HEK293T (cell line): Measurements from ENCODE around the gene MRPL1.

Experiments used
- CTCF ChIA-PET: fragments of 350-600 bp; formaldehyde crosslinking; extraction: SDS; loops from one replicate; lab custom pipeline; 2021; ENCODE audit warnings: antibody characterized with exemption, inconsistent platforms; lab: Yijun Ruan, JAX
- POLR2A ChIA-PET: fragments of 350-600 bp; formaldehyde crosslinking; extraction: SDS; loops from one replicate; lab custom pipeline; 2020; ENCODE audit warnings: antibody characterized with exemption, inconsistent platforms; lab: Yijun Ruan, JAX
- DNase-seq: peaks from one replicate; pipeline ENCODE4 v3.0.0; 2012; ENCODE audit warnings: mixed read lengths; ENCODE audit errors: extremely low spot score
- ARNT ChIP-seq: fragments of 450-650 bp; IDR thresholded peaks from 2 replicates; pipeline ENCODE4 v1.6.1; 2017; ENCODE audit warnings: mild to moderate bottlenecking
- BHLHE40 ChIP-seq: fragments of 450-650 bp; IDR thresholded peaks from 2 replicates; pipeline ENCODE4 v1.6.1; 2016; ENCODE audit warnings: mild to moderate bottlenecking, moderate library complexity, borderline replicate concordance
- CTBP1 ChIP-seq: fragments of 450-650 bp; IDR thresholded peaks from 2 replicates; pipeline ENCODE4 v1.6.1; 2016; ENCODE audit warnings: borderline replicate concordance
- ELF4 ChIP-seq: fragments of 450-650 bp; IDR thresholded peaks from 2 replicates; pipeline ENCODE4 v1.6.1; 2017; ENCODE audit warnings: antibody characterized with exemption
- FOXA1 ChIP-seq: fragments of 450-650 bp; IDR thresholded peaks from 2 replicates; pipeline ENCODE4 v1.6.1; 2016; ENCODE audit warnings: mild to moderate bottlenecking
- FOXK2 ChIP-seq: fragments of 450-650 bp; IDR thresholded peaks from 2 replicates; pipeline ENCODE4 v1.6.1; 2016; ENCODE audit warnings: mild to moderate bottlenecking
- FOXM1 ChIP-seq: fragments of 450-650 bp; IDR thresholded peaks from 2 replicates; pipeline ENCODE4 v1.6.1; 2017; ENCODE audit warnings: mild to moderate bottlenecking, borderline replicate concordance
- HDGF ChIP-seq: fragments of 450-650 bp; IDR thresholded peaks from 2 replicates; pipeline ENCODE4 v1.6.1; 2017; ENCODE audit warnings: antibody characterized with exemption, borderline replicate concordance
- L3MBTL2 ChIP-seq: fragments of 450-650 bp; conservative IDR thresholded peaks from 2 replicates; pipeline ENCODE4 v1.6.1; 2016; ENCODE audit warnings: mild to moderate bottlenecking
- LEF1 ChIP-seq: fragments of 450-650 bp; IDR thresholded peaks from 2 replicates; pipeline ENCODE4 v1.6.1; 2017; ENCODE audit warnings: mild to moderate bottlenecking, borderline replicate concordance
- NFRKB ChIP-seq: fragments of 450-650 bp; IDR thresholded peaks from 2 replicates; pipeline ENCODE4 v1.6.1; 2016; ENCODE audit warnings: mild to moderate bottlenecking, moderate library complexity
- SP1 ChIP-seq: fragments of 450-650 bp; IDR thresholded peaks from 2 replicates; pipeline ENCODE4 v1.6.1; 2017
- SUZ12 ChIP-seq: fragments of 450-650 bp; IDR thresholded peaks from 2 replicates; pipeline ENCODE4 v1.6.1; 2016; ENCODE audit warnings: mild to moderate bottlenecking
- TARDBP ChIP-seq: fragments of 450-650 bp; IDR thresholded peaks from 2 replicates; pipeline ENCODE4 v1.6.1; 2016
- ZNF384 ChIP-seq: fragments of 450-650 bp; IDR thresholded peaks from 2 replicates; pipeline ENCODE4 v1.6.1; 2016
- TF ChIP-seq, protein P1 (sequence below): fragments of 450-650 bp; IDR thresholded peaks from 2 replicates; pipeline ENCODE4 v1.6.1; 2016

The MRPL1 gene

DNA sequence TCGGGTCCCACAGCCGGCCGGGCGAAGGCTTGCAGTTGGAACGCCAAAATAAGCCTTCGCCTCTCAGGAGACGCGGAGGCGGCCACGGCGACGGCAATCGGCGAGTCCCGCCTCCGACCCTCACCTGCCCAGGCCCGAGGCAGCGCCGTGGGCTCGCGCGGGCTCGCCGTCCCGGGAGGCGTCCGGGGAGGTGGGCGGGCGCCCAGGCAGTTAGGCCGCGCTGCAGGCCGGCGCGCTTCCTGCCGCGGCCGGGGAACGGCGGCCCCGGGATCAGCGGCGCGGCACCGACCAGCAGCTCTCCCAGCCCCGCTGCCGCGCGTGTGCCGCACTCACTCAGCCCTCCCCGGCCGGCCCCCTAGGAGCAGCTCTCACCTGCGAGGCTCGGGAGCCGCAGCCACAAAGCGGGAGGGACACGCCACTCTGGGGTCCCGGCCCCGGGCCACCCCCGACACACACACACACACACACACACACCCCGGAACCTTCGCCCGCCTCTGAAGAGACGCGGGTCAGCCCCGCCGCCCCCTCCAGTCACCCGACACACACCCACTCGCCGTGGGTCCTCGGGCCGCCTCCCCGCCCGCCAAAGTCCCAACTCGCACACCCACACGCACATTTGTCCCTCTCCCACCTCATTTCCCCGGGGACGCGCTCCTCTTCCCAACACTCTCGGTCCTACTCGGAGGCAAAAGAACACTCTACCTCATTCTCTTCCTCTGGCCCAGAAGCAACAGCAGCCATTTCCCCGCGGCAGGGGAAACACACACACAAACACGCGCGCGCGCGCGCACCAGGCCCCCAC is 43.8 kb upstream of the MRPL1 start, which contains the start of gene CNOT6L:
TSS of gene CNOT6L (minus strand) at position 767 of the 802 bp plus-strand sequence. CDS start at position 707, 60 bp downstream.
- CTCF ChIA-PET, result interaction anchor here (0.5 kb wide), 1 partner anchor 10 kb away, joined by 3 read pairs; no protein-coding TSS in a partner anchor
- TF ChIP-seq ZNF384 (no peak), TARDBP (peak; percentile 51; the same call in 1 of the 2 replicates), FOXM1 (0 out of 2 replicates have a peak, but pooled peaks have one; percentile 17), FOXK2 (no peak), SP1 (no peak), FOXA1 (no peak), HDGF (no peak), BHLHE40 (no peak), ARNT (no peak), L3MBTL2 (no peak)
- TF ChIP-seq, protein P1, sequence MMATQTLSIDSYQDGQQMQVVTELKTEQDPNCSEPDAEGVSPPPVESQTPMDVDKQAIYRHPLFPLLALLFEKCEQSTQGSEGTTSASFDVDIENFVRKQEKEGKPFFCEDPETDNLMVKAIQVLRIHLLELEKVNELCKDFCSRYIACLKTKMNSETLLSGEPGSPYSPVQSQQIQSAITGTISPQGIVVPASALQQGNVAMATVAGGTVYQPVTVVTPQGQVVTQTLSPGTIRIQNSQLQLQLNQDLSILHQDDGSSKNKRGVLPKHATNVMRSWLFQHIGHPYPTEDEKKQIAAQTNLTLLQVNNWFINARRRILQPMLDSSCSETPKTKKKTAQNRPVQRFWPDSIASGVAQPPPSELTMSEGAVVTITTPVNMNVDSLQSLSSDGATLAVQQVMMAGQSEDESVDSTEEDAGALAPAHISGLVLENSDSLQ, result no peak
- DNase-seq, result peak; percentile 27
- POLR2A ChIA-PET, result interaction anchor here (0.9 to 2.5 kb wide), 2 partner anchors 8 to 44 kb away, joined by 3 to 22 read pairs; partner anchors contain the start of gene MRPL1

DNA sequence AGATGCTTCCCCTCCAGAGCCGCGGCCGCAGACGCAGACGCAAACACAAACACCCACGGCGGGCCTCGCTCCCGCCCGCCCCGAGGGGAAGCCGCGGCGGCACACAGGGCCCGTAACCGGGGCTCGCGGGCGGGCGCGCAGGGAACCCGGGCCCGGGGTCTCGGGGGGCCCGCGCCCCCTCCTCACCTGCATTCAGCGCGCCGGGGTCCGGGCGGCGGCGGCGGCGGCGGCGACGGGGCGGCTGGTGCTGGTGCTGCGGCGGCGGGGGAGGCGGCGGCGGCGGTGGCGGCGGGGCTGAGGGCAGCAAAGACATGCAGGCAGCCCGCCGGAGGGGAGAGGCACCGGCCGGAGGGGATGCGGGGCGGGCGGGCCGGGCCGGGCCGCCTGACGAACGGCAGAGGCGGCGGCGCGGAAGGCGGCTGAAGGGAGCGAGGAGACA is 43.2 kb upstream of the MRPL1 start:
- ChIA-PET CTCF (no interaction called here), POLR2A (interaction anchor here (0.6 to 1.9 kb wide), 9 partner anchors 10 to 118 kb away, joined by 3 to 23 read pairs (median 3); partner anchors contain the start of gene MRPL1)
- TF ChIP-seq NFRKB, result no peak
- no peak for TF ChIP-seq BHLHE40
- TF ChIP-seq FOXA1, result no peak
- no peak for TF ChIP-seq L3MBTL2
- TF ChIP-seq LEF1, result no peak
- TF ChIP-seq SP1, result no peak
- TF ChIP-seq FOXK2, result no peak
- TF ChIP-seq HDGF, result no peak
- TF ChIP-seq TARDBP, result no peak
- no peak for TF ChIP-seq ZNF384
- TF ChIP-seq ELF4, result no peak
- no peak for TF ChIP-seq CTBP1
- TF ChIP-seq, protein P1, result no peak
- no peak for TF ChIP-seq SUZ12
- no peak for TF ChIP-seq FOXM1
- no peak for TF ChIP-seq ARNT
- no peak for DNase-seq

DNA sequence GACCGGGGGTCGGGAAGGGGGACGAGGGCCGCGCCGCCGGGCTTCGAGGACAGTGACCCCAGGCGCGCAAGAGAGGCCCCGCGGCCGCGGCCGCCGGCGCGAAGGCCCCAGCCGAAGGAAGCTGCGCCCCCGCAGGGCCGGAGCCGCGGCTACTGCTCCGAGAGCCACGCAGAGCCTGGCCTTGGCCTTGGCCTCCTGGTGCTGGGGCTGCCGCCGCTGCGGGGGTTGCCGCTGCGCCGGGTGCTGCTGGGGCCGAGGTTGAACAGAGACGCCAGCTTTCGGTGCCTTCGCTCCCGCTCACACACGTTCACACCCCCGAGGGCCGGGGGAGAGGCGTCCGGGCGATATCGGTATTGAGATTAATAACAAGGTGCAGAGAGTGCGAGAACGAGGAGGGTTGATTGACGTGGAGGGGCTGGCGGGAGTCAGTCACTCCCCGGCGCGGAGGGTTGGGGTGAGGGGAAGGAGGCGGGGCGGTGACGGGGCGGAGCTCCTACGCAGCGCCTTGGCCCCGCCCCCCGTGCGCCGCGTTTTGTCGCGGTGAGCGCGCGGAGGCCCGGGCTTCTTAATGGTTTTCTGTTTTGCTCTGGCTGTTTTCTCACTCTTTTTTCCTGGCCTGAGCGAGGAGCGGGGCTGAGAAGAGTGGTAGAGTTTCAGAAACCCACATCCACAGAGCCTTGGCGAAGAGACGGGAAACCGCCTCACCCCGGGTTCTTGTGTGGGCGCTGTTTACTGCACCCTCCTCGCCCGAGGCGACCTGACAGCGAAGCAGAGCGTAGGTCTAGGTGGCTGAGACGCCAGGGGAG is 42.6 kb upstream of the MRPL1 start:
- TF ChIP-seq, protein P1, result peak; percentile 98
- TF ChIP-seq FOXM1, result no peak
- TF ChIP-seq L3MBTL2, result 0 out of 2 replicates have a peak, but pooled peaks have one; percentile 37
- peak; percentile 86 for DNase-seq
- ChIA-PET CTCF (no interaction called here), POLR2A (interaction anchor here (0.5 to 1.9 kb wide), 13 partner anchors 11 to 119 kb away, joined by 3 to 23 read pairs (median 3); partner anchors contain the start of gene MRPL1)

DNA sequence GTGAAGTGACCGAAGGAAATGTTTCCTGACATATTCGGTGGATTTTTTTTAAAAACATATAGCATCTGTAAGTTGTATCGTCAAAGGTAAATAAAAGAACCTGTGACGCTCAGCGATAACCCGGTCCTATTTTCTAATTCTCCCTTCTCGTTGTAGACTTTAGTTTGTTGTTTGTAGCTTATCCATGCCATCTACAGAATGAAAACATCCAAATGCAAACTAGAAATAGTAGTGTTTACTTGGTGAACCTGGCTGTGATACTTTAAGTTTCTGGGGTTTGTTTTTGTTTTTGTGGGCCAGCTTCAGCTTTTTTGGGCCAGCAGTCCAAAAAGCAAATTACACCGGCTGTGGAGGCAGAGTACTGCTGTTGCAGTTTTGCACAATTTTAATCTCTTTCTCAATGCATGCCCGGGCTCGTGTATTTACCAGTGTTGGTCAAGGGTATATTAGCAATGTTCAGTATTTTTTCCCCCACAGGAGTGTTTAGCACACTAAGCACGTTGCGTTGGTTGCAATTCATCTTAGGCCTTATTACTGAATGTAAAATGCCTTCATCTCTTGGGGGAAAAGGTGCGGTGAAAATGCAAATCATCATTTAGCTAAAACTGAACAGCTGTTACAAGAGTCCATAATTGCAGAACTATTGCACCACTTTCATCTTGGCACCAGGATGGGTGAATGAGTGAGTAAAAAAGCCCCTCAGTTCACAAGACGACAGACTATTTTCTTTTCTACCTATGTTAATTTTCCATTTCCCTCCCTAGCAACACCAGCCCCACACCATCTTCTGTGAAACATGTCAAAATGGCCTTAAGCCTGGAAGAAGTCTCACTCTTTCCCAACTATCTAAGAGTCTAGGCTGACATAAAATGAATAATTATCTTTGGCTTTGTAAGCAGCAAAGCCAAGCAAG is 41.7 kb upstream of the MRPL1 start:
- DNase-seq, result no peak
- TF ChIP-seq NFRKB, result no peak
- no peak for TF ChIP-seq CTBP1
- ChIA-PET CTCF (no interaction called here), POLR2A (interaction anchor here (0.5 to 1.9 kb wide), 13 partner anchors 12 to 665 kb away, joined by 3 to 23 read pairs (median 3); partner anchors contain the start of gene MRPL1)

DNA sequence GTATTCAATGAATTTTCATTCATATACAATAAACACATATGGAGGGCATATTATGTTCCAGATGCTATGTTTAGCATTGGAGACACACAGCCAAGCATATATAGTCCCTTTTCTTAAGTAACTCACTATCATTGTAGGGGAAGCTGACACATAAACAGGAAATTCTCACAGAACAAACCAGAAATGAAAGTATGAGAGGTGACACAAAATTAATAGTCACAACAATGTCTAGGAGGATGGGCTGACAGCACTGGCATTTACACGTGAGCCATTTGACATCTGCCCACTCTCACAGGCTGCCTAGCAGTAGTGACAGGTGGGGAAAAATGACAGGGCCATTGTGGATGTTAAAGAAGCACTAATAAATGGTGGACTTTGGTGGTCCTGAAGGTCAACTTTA is 40.9 kb upstream of the MRPL1 start:
- TF ChIP-seq ARNT (no peak), FOXK2 (no peak), LEF1 (no peak), FOXM1 (no peak), NFRKB (no peak), L3MBTL2 (no peak), HDGF (no peak), ELF4 (no peak), BHLHE40 (no peak), ZNF384 (no peak), SP1 (no peak), CTBP1 (no peak), FOXA1 (no peak), TARDBP (no peak), SUZ12 (no peak)
- TF ChIP-seq, protein P1, result no peak
- CTCF ChIA-PET, result no interaction called here
- POLR2A ChIA-PET, result no interaction called here

More for the DNA sequence above, 40.9 kb upstream of the MRPL1 start:
- no peak for DNase-seq
